ENCODE data around the gene ZNF311.

DNA sequence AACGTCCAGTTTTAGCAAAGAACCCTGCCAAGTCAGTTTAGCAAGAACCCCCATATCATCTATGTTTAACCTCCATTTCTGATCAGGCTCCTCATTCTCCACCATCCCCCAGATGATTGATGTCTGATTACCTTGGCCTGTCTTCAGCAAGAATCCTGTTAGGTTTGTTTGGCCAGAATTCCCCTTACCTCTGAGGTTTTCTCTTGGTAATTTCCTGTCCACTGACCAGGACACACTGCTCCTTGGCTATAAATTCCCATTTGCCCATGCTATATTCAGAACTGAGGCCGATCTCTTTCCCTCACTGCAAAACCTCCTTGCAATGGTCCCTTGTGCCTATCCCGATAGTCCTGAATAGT lies 27.0 kb downstream of the ZNF311 start:
- TF ChIP-seq POLR2A (IDR thresholded peaks at IDR 0.05; ENCODE audit: low read length) = no peak
- TF ChIP-seq GATA1 (IDR thresholded peaks at IDR 0.05; ENCODE audit: low read depth, low read length) = no peak
